ENCODE results near the gene SLC8A1. TPM values are rescaled to one million over a fixed set of nuclear protein-coding genes. Genes with fewer than 3 reads are reported as not detected.
A peak's percentile ranks its signal among the peaks of the same experiment; 100 is the strongest.

The SLC8A1 gene
- total RNA-seq, 2 experiments from 2014 or later: 1.9 to 2.3 TPM

DNA sequence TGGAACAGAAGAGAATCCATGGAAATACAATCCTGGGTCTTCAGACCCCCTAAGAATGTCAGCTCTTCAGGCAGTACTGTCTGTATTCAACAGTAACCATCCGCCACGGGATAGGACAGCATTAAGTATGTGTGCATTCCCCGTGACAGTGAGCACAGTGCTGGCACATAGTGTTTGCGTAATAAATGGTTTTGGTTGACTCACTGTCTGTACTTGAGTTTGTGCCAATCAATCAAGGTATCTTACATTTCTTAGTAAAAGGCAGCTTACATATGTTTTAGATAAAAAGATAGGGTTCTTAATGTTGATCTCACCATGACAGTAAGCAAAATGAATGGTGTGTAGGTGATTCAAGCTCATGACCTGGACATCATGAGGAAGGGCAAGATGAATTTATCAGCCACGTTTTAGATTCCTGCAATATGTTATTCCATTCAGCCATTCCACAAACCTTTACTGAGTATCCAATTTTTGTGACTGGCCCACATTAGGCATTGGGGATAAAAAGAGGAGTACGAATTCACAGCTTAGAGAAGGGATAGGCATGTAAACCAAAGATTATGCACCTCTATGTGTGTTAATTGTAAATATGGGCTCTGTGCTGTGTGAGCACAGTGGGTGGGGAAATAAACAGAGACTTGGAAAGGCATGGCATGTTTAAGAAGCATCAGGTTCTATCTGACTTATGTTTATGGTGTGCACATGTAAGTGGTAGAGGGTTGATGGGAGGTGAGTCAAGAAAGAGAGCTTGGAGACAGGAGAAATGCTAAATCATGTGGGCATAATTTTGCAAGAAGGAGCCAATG, 258.8 kb downstream of the SLC8A1 start:
- ChIA-PET POLR2A (no interaction called here), CTCF (no interaction called here)
- no peak for DNase-seq
- Mint-ChIP-seq H3K9me3 (ENCODE audit: low read depth) (no peaks in the 10 kb centered on the region), H3K4me1 (no peaks in the 10 kb centered on the region), H3K27ac (no peak overlapping the region), H3K27me3 (peaks cover 2% of the 10 kb centered on the region), H3K4me3 (no peak overlapping the region), H3K36me3 (ENCODE audit: low read depth) (no peaks in the 10 kb centered on the region)
- intact Hi-C loops (cut with DNase I, micrococcal nuclease): no loop called here
- no peak for ATAC-seq

DNA sequence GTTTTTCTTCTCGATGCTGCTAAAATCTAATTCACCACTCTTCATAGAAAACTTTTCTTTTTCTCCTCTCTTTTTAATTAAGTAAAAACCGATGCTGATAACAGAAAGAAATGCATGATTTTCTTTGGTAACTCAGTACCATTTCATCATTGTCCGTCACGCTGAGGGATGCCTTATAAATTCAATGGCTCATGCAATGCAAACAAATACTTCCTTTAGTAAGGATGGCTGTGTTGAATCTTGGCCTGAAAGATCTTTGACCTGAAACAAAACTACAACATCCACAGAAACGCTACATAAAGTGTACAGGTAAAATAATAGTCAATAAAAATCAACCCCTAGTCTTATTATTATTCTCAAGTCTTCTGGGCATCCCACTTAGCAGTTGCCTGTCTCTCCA, 261.4 kb downstream of the SLC8A1 start:
- Mint-ChIP-seq H3K27me3 (peaks cover 2% of the 10 kb centered on the region), H3K4me3 (no peak overlapping the region), H3K36me3 (ENCODE audit: low read depth) (no peaks in the 10 kb centered on the region), H3K4me1 (no peaks in the 10 kb centered on the region), H3K27ac (no peak overlapping the region), H3K9me3 (ENCODE audit: low read depth) (no peaks in the 10 kb centered on the region)
- ChIA-PET POLR2A (no interaction called here), CTCF (no interaction called here)
- no peak for DNase-seq
- no peak for ATAC-seq
- intact Hi-C loops (cut with DNase I, micrococcal nuclease): no loop called here

DNA sequence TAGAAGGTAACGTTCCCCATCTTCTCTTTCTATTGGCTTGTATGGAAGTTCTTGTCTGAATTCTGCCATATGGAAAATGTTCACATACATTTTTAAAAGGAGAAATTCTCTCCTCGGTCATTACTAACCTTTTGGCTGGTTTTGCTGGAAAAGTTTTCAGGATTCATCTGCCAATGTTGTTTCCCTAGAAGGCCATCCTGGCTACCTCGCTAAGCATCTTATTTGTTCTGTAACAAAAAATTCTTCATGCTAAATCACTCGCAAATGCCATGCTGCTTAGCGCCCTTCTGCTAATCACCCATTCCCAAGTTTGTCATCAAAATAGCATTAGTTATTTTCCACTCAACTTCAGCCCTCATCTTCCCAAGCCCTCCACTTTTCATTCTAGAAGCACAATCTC, 262.0 kb downstream of the SLC8A1 start:
- Mint-ChIP-seq H3K4me1 (no peaks in the 10 kb centered on the region), H3K36me3 (ENCODE audit: low read depth) (no peaks in the 10 kb centered on the region), H3K4me3 (no peak overlapping the region), H3K27ac (no peak overlapping the region), H3K9me3 (ENCODE audit: low read depth) (no peaks in the 10 kb centered on the region), H3K27me3 (peaks cover 2% of the 10 kb centered on the region)
- ChIA-PET CTCF (no interaction called here), POLR2A (no interaction called here)
- intact Hi-C loops (cut with DNase I, micrococcal nuclease): no loop called here
- no peak for ATAC-seq
- DNase-seq: no peak

DNA sequence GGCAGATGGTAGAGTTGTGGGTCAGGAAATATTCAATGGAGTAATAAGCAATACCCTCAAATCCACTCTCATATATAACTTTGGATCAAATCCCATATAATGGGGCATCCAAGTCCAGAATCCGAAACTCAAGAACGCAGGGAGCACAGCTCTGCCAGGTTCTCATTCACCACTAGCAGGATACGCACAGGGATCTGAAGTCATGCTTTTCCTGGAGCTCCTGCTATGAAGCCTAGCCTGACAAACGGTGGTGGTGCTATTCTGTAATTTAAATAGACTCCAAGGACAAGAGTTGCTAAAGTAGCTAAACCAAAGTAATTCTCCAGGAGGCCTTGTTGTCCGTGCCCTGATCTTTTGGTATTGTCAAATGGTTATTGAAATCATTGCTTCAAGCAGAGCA, 264.8 kb downstream of the SLC8A1 start:
- CTCF ChIA-PET: no interaction called here
- POLR2A ChIA-PET: no interaction called here
- Mint-ChIP-seq H3K27me3 (peaks cover 2% of the 10 kb centered on the region), H3K4me1 (peaks cover 3% of the 10 kb centered on the region), H3K9me3 (ENCODE audit: low read depth) (no peaks in the 10 kb centered on the region), H3K36me3 (ENCODE audit: low read depth) (no peaks in the 10 kb centered on the region), H3K4me3 (no peak overlapping the region), H3K27ac (no peak overlapping the region)
- DNase-seq (no peak), ATAC-seq (no peak)
- intact Hi-C loops (cut with DNase I, micrococcal nuclease): no loop called here

DNA sequence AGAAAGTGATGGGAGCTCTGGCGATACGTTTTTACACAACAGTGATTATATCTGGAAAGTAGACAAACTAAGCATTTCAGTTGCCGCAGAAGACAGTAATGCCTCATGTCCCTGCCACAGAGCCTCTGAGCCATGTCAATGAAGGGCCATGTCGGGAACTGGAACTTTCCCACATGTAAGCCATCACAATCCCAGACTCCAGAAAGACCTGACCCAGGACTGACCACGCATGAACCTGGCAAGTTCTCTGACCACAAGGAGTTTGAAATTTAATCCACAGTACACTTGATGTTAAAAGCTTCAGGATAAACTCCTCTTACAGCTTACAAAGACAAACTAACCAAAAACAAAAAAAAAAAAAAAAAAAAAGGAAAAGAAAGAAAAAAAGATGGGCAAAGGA, 267.3 kb downstream of the SLC8A1 start:
- POLR2A ChIA-PET: no interaction called here
- H3K27ac Mint-ChIP-seq: no peak overlapping the region
- ATAC-seq: no peak
- intact Hi-C loops (cut with DNase I, micrococcal nuclease): no loop called here
- CTCF ChIA-PET: interaction anchor here (0.6 to 0.8 kb wide), 3 partner anchors 13 to 1199 kb away, joined by 3 read pairs; no protein-coding TSS in a partner anchor
- no peaks in the 10 kb centered on the region for H3K9me3 Mint-ChIP-seq (ENCODE audit: low read depth)
- no peak overlapping the region for H3K4me3 Mint-ChIP-seq
- peaks cover 2% of the 10 kb centered on the region for H3K27me3 Mint-ChIP-seq
- no peaks in the 10 kb centered on the region for H3K36me3 Mint-ChIP-seq (ENCODE audit: low read depth)
- peaks cover 3% of the 10 kb centered on the region for H3K4me1 Mint-ChIP-seq
- no peak for DNase-seq

DNA sequence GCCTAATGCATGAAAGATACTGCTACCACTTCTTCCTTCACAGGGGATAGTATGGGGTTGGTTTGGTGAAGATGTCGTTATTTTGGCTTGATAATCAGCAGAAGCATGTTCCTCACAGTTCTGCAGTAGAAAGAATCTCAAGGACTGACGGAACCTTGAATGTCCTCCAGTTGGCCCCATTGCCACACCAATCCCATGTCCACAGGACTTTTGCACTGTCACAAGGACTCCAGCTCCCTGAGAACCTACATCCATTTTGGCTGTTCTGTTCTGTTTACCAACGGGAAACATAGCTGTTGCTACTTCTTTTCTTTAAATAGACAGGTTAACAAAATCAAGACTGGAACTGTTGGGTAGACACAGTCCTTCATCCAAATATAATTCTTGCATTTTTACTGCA, 270.0 kb downstream of the SLC8A1 start:
- peaks cover 10% of the 10 kb centered on the region for H3K4me1 Mint-ChIP-seq
- ATAC-seq: no peak
- H3K9me3 Mint-ChIP-seq (ENCODE audit: low read depth): no peaks in the 10 kb centered on the region
- no peaks in the 10 kb centered on the region for H3K36me3 Mint-ChIP-seq (ENCODE audit: low read depth)
- ChIA-PET POLR2A (no interaction called here), CTCF (interaction anchor here (1.5 kb wide), 1 partner anchor 150 kb away, joined by 3 read pairs; no protein-coding TSS in a partner anchor)
- no peak for DNase-seq
- H3K27me3 Mint-ChIP-seq: peaks cover 2% of the 10 kb centered on the region
- H3K27ac Mint-ChIP-seq: no peak overlapping the region
- no peak overlapping the region for H3K4me3 Mint-ChIP-seq
- intact Hi-C loops (cut with DNase I, micrococcal nuclease): no loop called here

DNA sequence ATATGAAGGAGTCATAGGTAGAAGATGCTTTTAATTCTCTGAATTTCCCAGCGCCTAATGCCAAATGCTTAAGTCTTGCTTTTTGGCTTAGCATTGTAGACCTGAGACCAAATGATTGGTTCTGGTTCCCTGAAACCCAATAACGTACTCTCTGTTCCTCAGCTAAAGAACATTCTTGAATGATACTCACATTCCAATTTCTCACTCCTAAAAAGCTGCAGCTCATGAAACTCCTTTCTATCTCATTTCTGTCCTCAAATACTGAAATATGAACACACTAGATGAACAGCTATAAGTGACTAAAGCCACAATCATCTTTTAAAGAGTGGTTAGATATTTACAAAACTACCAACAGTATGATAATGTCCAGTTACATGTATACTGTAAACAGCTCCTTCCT, 272.1 kb downstream of the SLC8A1 start:
- no peaks in the 10 kb centered on the region for H3K9me3 Mint-ChIP-seq (ENCODE audit: low read depth)
- H3K27ac Mint-ChIP-seq: no peak overlapping the region
- H3K4me1 Mint-ChIP-seq: peaks cover 10% of the 10 kb centered on the region
- DNase-seq (no peak), ATAC-seq (no peak)
- peaks cover 2% of the 10 kb centered on the region for H3K27me3 Mint-ChIP-seq
- ChIA-PET CTCF (interaction anchor here (1.1 kb wide), 1 partner anchor 266 kb away, joined by 3 read pairs; no protein-coding TSS in a partner anchor), POLR2A (no interaction called here)
- intact Hi-C loops (cut with DNase I, micrococcal nuclease): no loop called here
- no peak overlapping the region for H3K4me3 Mint-ChIP-seq
- H3K36me3 Mint-ChIP-seq (ENCODE audit: low read depth): no peaks in the 10 kb centered on the region

DNA sequence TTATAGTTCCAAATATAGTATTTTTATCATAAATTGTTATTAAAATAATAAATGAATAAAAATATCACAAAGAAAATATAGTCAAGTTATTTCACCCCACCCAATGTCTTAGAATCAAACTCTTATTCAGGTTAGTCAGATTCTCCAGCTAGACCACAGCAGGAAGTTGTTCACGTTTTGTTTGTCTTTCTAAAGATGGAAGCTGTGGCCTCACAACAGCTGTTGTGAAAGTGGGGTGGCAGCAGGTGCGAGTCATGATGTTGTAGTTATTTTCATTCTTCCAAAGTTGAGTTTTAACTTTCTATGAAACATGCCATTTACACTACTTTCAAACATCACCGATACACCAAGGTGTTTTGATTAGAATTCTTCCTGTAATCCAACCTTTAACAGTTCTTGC, 272.9 kb downstream of the SLC8A1 start:
- no peaks in the 10 kb centered on the region for H3K36me3 Mint-ChIP-seq (ENCODE audit: low read depth)
- peaks cover 10% of the 10 kb centered on the region for H3K4me1 Mint-ChIP-seq
- DNase-seq: peak; percentile 24
- no peak overlapping the region for H3K4me3 Mint-ChIP-seq
- ChIA-PET POLR2A (no interaction called here), CTCF (interaction anchor here (1.1 kb wide), 1 partner anchor 265 kb away, joined by 3 read pairs; no protein-coding TSS in a partner anchor)
- H3K27me3 Mint-ChIP-seq: peaks cover 2% of the 10 kb centered on the region
- no peak overlapping the region for H3K27ac Mint-ChIP-seq
- peak; percentile 44 for ATAC-seq
- no peaks in the 10 kb centered on the region for H3K9me3 Mint-ChIP-seq (ENCODE audit: low read depth)
- intact Hi-C loops (cut with DNase I, micrococcal nuclease): no loop called here

DNA sequence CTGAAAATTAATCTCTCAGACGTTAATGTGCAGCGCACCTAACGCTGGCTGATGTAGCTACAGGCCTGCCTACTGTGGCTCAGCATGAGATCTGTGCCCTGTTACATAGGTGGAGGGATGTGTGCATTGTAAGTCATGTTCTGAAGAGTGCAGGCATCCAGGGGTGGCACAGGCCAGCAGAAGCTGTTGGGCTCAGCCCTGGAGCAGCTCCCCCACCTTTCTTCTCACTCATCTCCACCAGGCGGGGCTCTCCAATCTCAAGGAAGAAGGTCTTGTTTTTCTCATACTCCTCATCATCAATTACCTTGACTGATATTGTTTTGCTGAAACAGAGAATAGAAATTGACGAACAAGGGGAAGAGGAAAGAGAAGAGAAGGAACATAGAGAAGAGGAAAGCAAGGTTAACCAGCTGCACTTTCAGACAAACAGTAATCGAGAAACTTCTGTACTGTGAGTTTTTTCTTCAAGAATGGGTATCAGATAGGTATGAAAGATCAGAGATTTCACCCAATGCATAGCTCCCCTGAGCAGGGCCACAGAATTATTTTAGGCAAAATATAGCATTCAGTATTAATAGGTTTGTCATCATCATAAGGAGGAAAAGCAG, 273.6 kb downstream of the SLC8A1 start:
- Mint-ChIP-seq H3K36me3 (ENCODE audit: low read depth) (no peaks in the 10 kb centered on the region), H3K27me3 (peaks cover 2% of the 10 kb centered on the region), H3K4me3 (no peak overlapping the region), H3K4me1 (peaks cover 10% of the 10 kb centered on the region), H3K9me3 (ENCODE audit: low read depth) (no peaks in the 10 kb centered on the region), H3K27ac (no peak overlapping the region)
- ATAC-seq: no peak
- intact Hi-C loops (cut with DNase I, micrococcal nuclease): no loop called here
- DNase-seq: peak; percentile 6
- CTCF ChIA-PET: no interaction called here
- POLR2A ChIA-PET: no interaction called here

DNA sequence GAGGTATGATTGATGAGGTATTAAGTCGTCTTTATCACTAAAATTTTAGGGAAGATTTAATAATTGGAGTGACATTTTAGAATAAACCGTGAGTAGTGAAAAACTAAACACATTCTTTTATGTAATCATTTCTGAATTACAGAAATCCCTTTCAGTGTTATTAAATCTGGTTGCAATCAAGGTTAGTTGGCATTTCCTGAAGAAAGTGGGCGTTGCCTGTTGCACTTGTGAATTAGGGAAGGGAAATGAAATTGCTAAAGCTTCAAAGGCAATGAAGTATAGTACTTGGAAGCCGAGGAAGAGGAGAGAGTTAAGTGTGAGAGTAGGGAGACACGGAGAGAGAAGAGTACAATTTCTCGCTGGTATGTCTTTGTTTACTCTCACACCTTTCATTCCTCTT, 274.5 kb downstream of the SLC8A1 start:
- intact Hi-C loops (cut with DNase I, micrococcal nuclease): no loop called here
- ATAC-seq: no peak
- Mint-ChIP-seq H3K36me3 (ENCODE audit: low read depth) (no peaks in the 10 kb centered on the region), H3K27ac (no peak overlapping the region), H3K9me3 (ENCODE audit: low read depth) (no peaks in the 10 kb centered on the region), H3K4me1 (peaks cover 7% of the 10 kb centered on the region), H3K4me3 (no peak overlapping the region), H3K27me3 (peaks cover 2% of the 10 kb centered on the region)
- no peak for DNase-seq
- ChIA-PET POLR2A (no interaction called here), CTCF (no interaction called here)

DNA sequence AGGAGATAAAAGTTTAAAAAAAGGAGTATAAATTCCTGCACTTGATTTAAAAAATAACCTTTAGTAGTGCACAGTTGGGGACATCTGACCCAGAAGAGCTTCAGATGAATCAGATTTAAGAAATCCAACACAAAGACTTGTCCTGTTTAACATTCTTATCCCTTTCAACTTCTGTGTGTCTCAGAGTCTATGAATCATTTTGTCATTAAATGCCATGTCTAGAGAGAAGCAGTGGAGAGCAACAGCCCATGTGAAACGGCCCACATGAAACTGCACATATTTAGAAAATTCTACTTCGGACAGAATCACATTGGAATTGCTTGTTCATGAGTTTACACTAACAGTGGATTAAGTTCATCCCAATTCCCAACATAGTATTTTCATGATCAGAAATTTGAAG, 278.6 kb downstream of the SLC8A1 start:
- DNase-seq (no peak), ATAC-seq (no peak)
- no peaks in the 10 kb centered on the region for H3K36me3 Mint-ChIP-seq (ENCODE audit: low read depth)
- intact Hi-C loops (cut with DNase I, micrococcal nuclease): no loop called here
- no peak overlapping the region for H3K4me3 Mint-ChIP-seq
- no peaks in the 10 kb centered on the region for H3K9me3 Mint-ChIP-seq (ENCODE audit: low read depth)
- peaks cover 4% of the 10 kb centered on the region for H3K4me1 Mint-ChIP-seq
- H3K27ac Mint-ChIP-seq: no peak overlapping the region
- no peaks in the 10 kb centered on the region for H3K27me3 Mint-ChIP-seq
- POLR2A ChIA-PET: no interaction called here
- CTCF ChIA-PET: no interaction called here

DNA sequence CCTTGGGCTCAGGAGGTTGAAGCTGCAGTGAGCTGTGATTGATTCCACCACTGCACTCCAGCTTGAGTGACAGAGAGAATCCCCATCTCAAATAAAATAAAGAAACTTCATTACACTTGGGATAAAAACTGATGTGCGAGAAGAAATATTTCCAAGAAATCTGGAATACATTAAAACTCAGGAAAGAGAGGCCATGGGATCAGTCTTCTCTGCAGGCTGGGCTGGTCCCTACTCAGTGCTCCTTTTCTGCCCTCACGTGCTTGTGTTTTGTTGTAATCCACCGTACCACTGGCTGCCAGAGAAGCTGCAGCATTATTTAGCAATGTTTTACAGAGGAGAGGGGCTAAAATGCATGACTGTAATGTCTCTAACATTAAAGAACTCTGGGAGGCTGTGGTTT, 282.0 kb downstream of the SLC8A1 start:
- Mint-ChIP-seq H3K36me3 (ENCODE audit: low read depth) (no peaks in the 10 kb centered on the region), H3K4me1 (peaks cover 2% of the 10 kb centered on the region), H3K9me3 (ENCODE audit: low read depth) (no peaks in the 10 kb centered on the region), H3K27me3 (peaks cover 2% of the 10 kb centered on the region), H3K27ac (no peak overlapping the region), H3K4me3 (no peak overlapping the region)
- POLR2A ChIA-PET: no interaction called here
- intact Hi-C loops (cut with DNase I, micrococcal nuclease): no loop called here
- DNase-seq (no peak), ATAC-seq (no peak)
- CTCF ChIA-PET: no interaction called here

All from activated CD4-positive, alpha-beta T cell treated with anti-CD3 and anti-CD28 coated beads for 36 hours (primary cell).